Fibroblast of mammary gland (primary cell): ENCODE data around the gene MGMT.

Experiments
- DNase-seq: peaks from one replicate; pipeline ENCODE4 v3.0.0-alpha.2; 2010; ENCODE audit warnings: low read depth
- H3K4me3 ChIP-seq: 2 replicates; pipeline ENCODE4 v1.5.1; 2011; ENCODE audit warnings: low read depth, mild to moderate bottlenecking, low read length, moderate library complexity; ENCODE audit not compliant: control insufficient read depth
- TF ChIP-seq, protein P1 (sequence below): conservative IDR thresholded peaks from 2 replicates; pipeline ENCODE4 v1.5.1; 2011; ENCODE audit warnings: low read depth, low read length, inconsistent platforms; ENCODE audit not compliant: control insufficient read depth, insufficient read depth

MGMT gene

DNA sequence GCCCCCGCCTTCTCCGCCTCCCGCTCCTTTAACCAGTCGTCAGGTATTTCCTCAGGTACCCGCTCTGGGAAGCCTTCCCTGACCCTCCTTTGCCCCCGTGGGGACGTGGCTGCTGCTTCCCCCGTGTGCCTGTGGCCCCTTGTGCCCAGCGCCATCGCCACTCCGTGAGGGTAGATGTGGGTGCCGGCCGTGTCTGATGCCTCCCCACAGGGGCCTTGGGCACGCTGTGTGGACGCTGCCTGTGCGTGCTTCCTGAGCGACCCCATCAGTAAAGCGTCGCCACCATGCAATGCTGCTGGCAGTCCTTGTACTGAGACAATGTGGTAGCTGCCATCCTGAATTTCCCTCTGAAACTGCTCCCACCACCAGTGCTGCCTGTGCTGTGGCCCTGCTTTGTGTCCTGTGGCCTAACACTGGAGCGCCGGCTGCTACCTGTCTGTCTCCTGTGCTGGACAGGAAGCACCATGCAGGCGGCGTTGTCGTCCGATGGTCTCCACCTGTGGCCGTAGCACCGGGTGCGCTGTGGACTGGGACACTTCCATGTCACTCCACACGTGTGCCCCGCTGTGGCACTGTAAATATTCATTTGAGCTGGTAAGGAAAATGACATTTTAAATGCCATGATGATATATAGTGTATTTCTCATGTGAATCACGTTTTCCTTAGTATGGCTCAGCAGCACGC, 213.8 kb downstream of the MGMT start:
- no peak overlapping the region for H3K4me3 ChIP-seq
- TF ChIP-seq, protein P1, sequence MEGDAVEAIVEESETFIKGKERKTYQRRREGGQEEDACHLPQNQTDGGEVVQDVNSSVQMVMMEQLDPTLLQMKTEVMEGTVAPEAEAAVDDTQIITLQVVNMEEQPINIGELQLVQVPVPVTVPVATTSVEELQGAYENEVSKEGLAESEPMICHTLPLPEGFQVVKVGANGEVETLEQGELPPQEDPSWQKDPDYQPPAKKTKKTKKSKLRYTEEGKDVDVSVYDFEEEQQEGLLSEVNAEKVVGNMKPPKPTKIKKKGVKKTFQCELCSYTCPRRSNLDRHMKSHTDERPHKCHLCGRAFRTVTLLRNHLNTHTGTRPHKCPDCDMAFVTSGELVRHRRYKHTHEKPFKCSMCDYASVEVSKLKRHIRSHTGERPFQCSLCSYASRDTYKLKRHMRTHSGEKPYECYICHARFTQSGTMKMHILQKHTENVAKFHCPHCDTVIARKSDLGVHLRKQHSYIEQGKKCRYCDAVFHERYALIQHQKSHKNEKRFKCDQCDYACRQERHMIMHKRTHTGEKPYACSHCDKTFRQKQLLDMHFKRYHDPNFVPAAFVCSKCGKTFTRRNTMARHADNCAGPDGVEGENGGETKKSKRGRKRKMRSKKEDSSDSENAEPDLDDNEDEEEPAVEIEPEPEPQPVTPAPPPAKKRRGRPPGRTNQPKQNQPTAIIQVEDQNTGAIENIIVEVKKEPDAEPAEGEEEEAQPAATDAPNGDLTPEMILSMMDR: no peak
- DNase-seq: no peak

GRCh38 chr10:129681856-129682255, 214.8 kb downstream of the MGMT start:
- TF ChIP-seq, protein P1: no peak
- DNase-seq: no peak
- no peak overlapping the region for H3K4me3 ChIP-seq

- no peak for DNase-seq
- TF ChIP-seq, protein P1: no peak
- H3K4me3 ChIP-seq: no peak overlapping the region
Measured at GRCh38 chr10:129683519-129683918, 216.5 kb downstream of the MGMT start.

DNA sequence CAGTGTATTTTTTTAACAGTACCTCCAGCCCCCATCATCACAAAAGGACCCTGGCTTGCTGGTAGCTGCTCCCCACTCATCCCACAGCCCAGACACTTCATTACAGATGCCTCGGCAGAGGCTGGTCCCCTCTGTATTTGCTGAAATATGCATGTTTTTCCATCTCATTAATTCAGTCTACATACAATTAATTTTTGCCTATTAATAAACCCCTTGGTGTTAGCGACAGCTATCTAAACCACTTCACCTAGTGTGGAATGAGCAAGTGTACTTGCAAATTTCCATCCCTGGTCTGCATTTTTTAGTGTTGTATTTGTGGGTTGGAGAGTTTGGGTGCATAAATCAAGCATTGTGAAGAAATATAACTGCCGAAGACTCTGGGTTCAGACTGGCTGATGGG, 216.9 kb downstream of the MGMT start:
- H3K4me3 ChIP-seq: no peak overlapping the region
- TF ChIP-seq, protein P1: no peak
- DNase-seq: no peak

DNA sequence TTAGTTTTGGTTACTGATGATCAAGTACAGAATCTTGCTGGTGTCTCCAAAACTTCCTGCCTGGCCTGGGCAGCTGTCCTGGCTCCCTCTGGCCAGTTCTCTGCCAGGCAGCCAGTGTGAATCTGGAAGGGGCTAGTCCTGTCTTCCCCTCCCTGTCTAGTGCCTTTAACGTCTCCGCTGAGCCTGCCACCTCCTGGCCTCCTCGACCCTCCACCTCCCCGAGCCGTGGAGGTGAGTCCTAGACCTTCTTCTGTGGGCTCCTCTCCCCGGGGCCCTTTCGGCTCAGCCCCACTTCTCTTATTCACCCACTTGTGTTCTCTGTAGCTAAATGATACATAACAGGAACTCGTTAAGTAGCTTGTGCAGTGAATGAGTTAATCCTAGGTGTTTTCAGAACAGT, 218.2 kb downstream of the MGMT start:
- DNase-seq: no peak
- TF ChIP-seq, protein P1: no peak

DNA sequence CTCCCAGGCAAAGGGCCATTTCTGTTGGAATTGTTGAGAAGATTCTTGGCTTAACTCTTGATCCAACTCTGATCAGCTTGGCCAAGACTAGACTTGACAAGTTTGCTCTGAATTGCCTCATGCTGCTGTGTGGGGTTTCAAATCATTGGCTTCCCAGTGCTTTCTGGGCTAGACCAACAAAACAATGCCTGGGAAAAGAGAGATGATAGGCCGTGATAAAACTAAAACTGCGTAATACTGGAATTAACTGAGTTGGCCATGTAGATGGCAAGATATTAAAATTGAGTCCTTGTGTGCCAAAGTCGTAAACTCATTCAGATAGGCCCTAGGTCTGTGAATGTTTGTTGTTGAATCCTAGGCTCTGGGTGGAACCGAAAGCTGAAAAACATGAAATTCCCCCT, 222.6 kb downstream of the MGMT start:
- TF ChIP-seq, protein P1: no peak
- DNase-seq: no peak
- no peak overlapping the region for H3K4me3 ChIP-seq

More for the DNA sequence above, 218.2 kb downstream of the MGMT start:
- no peak overlapping the region for H3K4me3 ChIP-seq
